ENCODE results near the gene ABCF2.

The ABCF2 gene

GRCh38 chr7:151254851-151255250, 27.8 kb upstream of the ABCF2 start:
- H3K27me3 ChIP-seq (replicated peaks) = peaks cover 14% of the 10 kb centered on the region
- no peaks in the 10 kb centered on the region for H3K36me3 ChIP-seq (replicated peaks)
- no peak for TF ChIP-seq CTCF (IDR thresholded peaks at IDR 0.05; ENCODE audit: low read depth, low read length, missing control alignments)
- H3K27ac ChIP-seq = no peak overlapping the region
- in situ Hi-C loops (cut with HindIII; ENCODE audit: low pct_ligation_motif_present, low sequenced_read_pairs) = no loop called here
- DNase-seq = no peak
- H3K4me3 ChIP-seq (ENCODE audit: low read depth, low read length) = no peak overlapping the region

GRCh38 chr7:151254316-151254715, 27.3 kb upstream of the ABCF2 start:
- no peak overlapping the region for H3K27ac ChIP-seq
- in situ Hi-C loops (cut with HindIII; ENCODE audit: low pct_ligation_motif_present, low sequenced_read_pairs) = no loop called here
- peaks cover 14% of the 10 kb centered on the region for H3K27me3 ChIP-seq (replicated peaks)

GRCh38 chr7:151252961-151253711, 26.1 kb upstream of the ABCF2 start:
- H3K27ac ChIP-seq = no peak overlapping the region
- in situ Hi-C loops (cut with HindIII; ENCODE audit: low pct_ligation_motif_present, low sequenced_read_pairs) = no loop called here
- H3K4me3 ChIP-seq (ENCODE audit: low read depth, low read length) = no peak overlapping the region
- DNase-seq = no peak
- peaks cover 14% of the 10 kb centered on the region for H3K27me3 ChIP-seq (replicated peaks)
- no peaks in the 10 kb centered on the region for H3K36me3 ChIP-seq (replicated peaks)
- no peak for TF ChIP-seq CTCF (IDR thresholded peaks at IDR 0.05; ENCODE audit: low read depth, low read length, missing control alignments)

More at GRCh38 chr7:151254316-151254715, 27.3 kb upstream of the ABCF2 start:
- no peaks in the 10 kb centered on the region for H3K36me3 ChIP-seq (replicated peaks)
- no peak overlapping the region for H3K4me3 ChIP-seq (ENCODE audit: low read depth, low read length)
- TF ChIP-seq CTCF (IDR thresholded peaks at IDR 0.05; ENCODE audit: low read depth, low read length, missing control alignments) = no peak
- DNase-seq = no peak

- no peaks in the 10 kb centered on the region for H3K36me3 ChIP-seq (replicated peaks)
- peaks cover 9% of the 10 kb centered on the region for H3K27me3 ChIP-seq (replicated peaks)
- peak overlapping the region; percentile 63 for H3K4me3 ChIP-seq (ENCODE audit: low read depth, low read length)
- no peak overlapping the region for H3K27ac ChIP-seq
- no peak for DNase-seq
- in situ Hi-C loops (cut with HindIII; ENCODE audit: low pct_ligation_motif_present, low sequenced_read_pairs) = no loop called here
- no peak for TF ChIP-seq CTCF (IDR thresholded peaks at IDR 0.05; ENCODE audit: low read depth, low read length, missing control alignments)
These were observed 25.5 kb upstream of the ABCF2 start for GRCh38 chr7:151252561-151252835.

- Histone ChIP-seq H3K27ac (no peak overlapping the region), H3K36me3 (replicated peaks) (no peaks in the 10 kb centered on the region), H3K27me3 (replicated peaks) (peaks cover 7% of the 10 kb centered on the region), H3K4me3 (ENCODE audit: low read depth, low read length) (peak overlapping the region; percentile 63)
- in situ Hi-C loops (cut with HindIII; ENCODE audit: low pct_ligation_motif_present, low sequenced_read_pairs) = no loop called here
- peak; percentile 45 for DNase-seq
- TF ChIP-seq CTCF (IDR thresholded peaks at IDR 0.05; ENCODE audit: low read depth, low read length, missing control alignments) = no peak
These were observed 24.9 kb upstream of the ABCF2 start for GRCh38 chr7:151251689-151252560.

Measured in brain microvascular endothelial cell (primary cell).